K562 (cell line): ENCODE measurements around the gene HAPLN1. TPM values are rescaled to one million over a fixed set of nuclear protein-coding genes. Genes with fewer than 3 reads are reported as not detected.

Experiments
- ATAC-seq: fragments of 200-7000 bp; cut with Tn5 transposase; 3 replicates; pipeline ENCODE4 v1.9.1; 2020; ENCODE audit warnings: moderate library complexity
- BruUV-seq: library from RNA; stranded (reverse); fragments of 400-500 nt; replicated peaks from 2 replicates; lab custom pipeline; 2021; lab: Mats Ljungman, UMichigan
- CTCF ChIA-PET: fragments of 300-600 bp; formaldehyde crosslinking; extraction: SDS; loops from one replicate; lab custom pipeline; 2021; ENCODE audit warnings: low intra/inter-chr PET ratio; lab: Yijun Ruan, JAX
- POLR2A ChIA-PET: fragments of 300-600, 350-650 bp; sonication (Branson Sonifier 250); formaldehyde crosslinking; extraction: SDS; loops from one replicate; lab custom pipeline; 2021; ENCODE audit warnings: antibody characterized with exemption, inconsistent platforms; lab: Yijun Ruan, JAX
- DNase-seq, 4 experiments: peaks; one replicate each; pipeline versions ENCODE4 v3.0.0 to v3.0.0-alpha.2; 2011 to 2018; ENCODE audit warnings: low spot score in 3 of 4, mixed read lengths in 3 of 4; ENCODE audit errors: extremely low read depth in 1 of 4
- FAIRE-seq: peaks from 2 replicates; lab custom pipeline; 2011; peaks lifted over from hg19 to GRCh38; lab: Jason Lieb, UNC
- H2AFZ ChIP-seq: 2 replicates; pipeline ENCODE4 v1.6.0; 2011; ENCODE audit warnings: low read depth, low read length, control low read depth, inconsistent platforms
- H3K27ac ChIP-seq: fragments of 200-600 bp; 3 replicates; pipeline ENCODE4 v1.8.0; 2011; ENCODE audit warnings: low read depth, mild to moderate bottlenecking, control low read depth, inconsistent platforms, low read length, moderate library complexity, mixed read lengths; ENCODE audit errors: extremely low read depth
- H3K27me3 ChIP-seq, 2 experiments: fragments of 300-600 bp in 1 of 2; 2 replicates in 1 of 2; 3 replicates in 1 of 2; pipeline versions ENCODE4 v1.6.0 to v1.8.0; 2011; ENCODE audit warnings: inconsistent platforms in 2 of 2, low read length in 2 of 2, mild to moderate bottlenecking in 1 of 2, mixed read lengths in 1 of 2, moderate library complexity in 1 of 2; ENCODE audit not compliant: control insufficient read depth in 2 of 2, insufficient read depth in 2 of 2
- H3K36me3 ChIP-seq: fragments of 300-600 bp; 3 replicates; pipeline ENCODE4 v1.8.0; 2011; ENCODE audit warnings: mild to moderate bottlenecking, low read length, inconsistent platforms; ENCODE audit not compliant: control insufficient read depth, insufficient read depth
- H3K4me1 ChIP-seq, 2 experiments: fragments of 200-600 bp in 1 of 2; replicated peaks in 1 of 2; 2 replicates in 1 of 2; 3 replicates in 1 of 2; pipeline versions ENCODE4 v1.5.1 to v1.8.0; 2011; ENCODE audit warnings: inconsistent platforms in 2 of 2, low read length in 2 of 2, mild to moderate bottlenecking in 1 of 2, mixed read lengths in 1 of 2, moderate library complexity in 1 of 2; ENCODE audit not compliant: control insufficient read depth in 2 of 2, insufficient read depth in 2 of 2
- H3K4me2 ChIP-seq: 2 replicates; pipeline ENCODE4 v1.6.1; 2011; ENCODE audit warnings: low read length, control low read depth, inconsistent platforms, mixed read lengths; ENCODE audit not compliant: insufficient read depth
- H3K4me3 ChIP-seq: fragments of 200-600 bp; sonication (generic), shearing (Covaris generic); 2 replicates; pipeline ENCODE4 v1.5.1; 2016; ENCODE audit warnings: control low read depth, inconsistent platforms
- H3K79me2 ChIP-seq: fragments of 200-600 bp; 3 replicates; pipeline ENCODE4 v1.8.0; 2011; ENCODE audit warnings: low read length, inconsistent platforms; ENCODE audit not compliant: control insufficient read depth, insufficient read depth
- H3K9ac ChIP-seq, 2 experiments: 2 replicates each; pipeline versions ENCODE4 v1.6.0 to v1.6.1; 2011; ENCODE audit warnings: low read depth in 2 of 2, low read length in 2 of 2, control low read depth in 1 of 2, inconsistent platforms in 1 of 2, mild to moderate bottlenecking in 1 of 2, mixed read lengths in 1 of 2; ENCODE audit not compliant: insufficient read depth in 1 of 2
- H3K9me1 ChIP-seq: one replicate; pipeline ENCODE4 v1.6.0; 2011; ENCODE audit warnings: inconsistent platforms, mild to moderate bottlenecking, low read length, moderate library complexity; ENCODE audit not compliant: control insufficient read depth, insufficient read depth
- H3K9me3 ChIP-seq: replicated peaks from 2 replicates; pipeline ENCODE4 v1.5.1; 2011; ENCODE audit warnings: low read depth, low read length, inconsistent platforms; ENCODE audit not compliant: control insufficient read depth, insufficient read depth
- H4K20me1 ChIP-seq: replicated peaks from 2 replicates; pipeline ENCODE4 v1.6.1; 2011; ENCODE audit warnings: low read length, inconsistent platforms, mixed read lengths; ENCODE audit not compliant: control insufficient read depth, insufficient read depth
- BRD9 ChIP-seq: fragments of 450-650 bp; IDR thresholded peaks from 2 replicates; pipeline ENCODE4 v1.6.1; 2018; ENCODE audit warnings: low read depth; ENCODE audit not compliant: partially characterized antibody
- DLX4 ChIP-seq: fragments of 250-450 bp; sonication (Bioruptor Pico); IDR thresholded peaks from 2 replicates; pipeline ENCODE4 v1.6.1; 2021; ENCODE audit warnings: mild to moderate bottlenecking
- EGR1 ChIP-seq: fragments of 450-650 bp; conservative IDR thresholded peaks from 2 replicates; pipeline ENCODE4 v1.6.1; 2017; ENCODE audit warnings: mild to moderate bottlenecking
- EP400 ChIP-seq: fragments of 450-650 bp; IDR thresholded peaks from 2 replicates; pipeline ENCODE4 v1.6.1; 2017; ENCODE audit warnings: antibody characterized with exemption, mild to moderate bottlenecking, moderate library complexity
- FOXK1 ChIP-seq: sonication (generic); formaldehyde crosslinking; IDR thresholded peaks from 2 replicates; pipeline ENCODE4 v1.8.0; 2022; ENCODE audit warnings: missing genetic modification reagents, mild to moderate bottlenecking, borderline replicate concordance
- HDAC8 ChIP-seq: fragments of 450-650 bp; IDR thresholded peaks from 2 replicates; pipeline ENCODE4 v1.6.1; 2016; ENCODE audit warnings: mild to moderate bottlenecking, missing genetic modification characterization, moderate library complexity, missing compliant biosample characterization
- HDGF ChIP-seq: fragments of 450-650 bp; IDR thresholded peaks from 2 replicates; pipeline ENCODE4 v1.6.1; 2016
- POLR2H ChIP-seq: IDR thresholded peaks from 2 replicates; pipeline ENCODE4 v1.6.1; 2016; ENCODE audit warnings: missing genetic modification characterization, low read depth, mild to moderate bottlenecking, control low read depth, missing compliant biosample characterization, moderate library complexity
- USF2 ChIP-seq: sonication (generic); formaldehyde crosslinking; IDR thresholded peaks from 2 replicates; pipeline ENCODE4 v1.5.0; 2020; ENCODE audit warnings: missing genetic modification reagents
- WHSC1 ChIP-seq: IDR thresholded peaks from one replicate; pipeline ENCODE4 v1.6.1; 2012; ENCODE audit warnings: low read length, control low read depth, inconsistent platforms
- ZBED1 ChIP-seq: IDR thresholded peaks from 2 replicates; pipeline ENCODE4 v1.6.1; 2014
- ZBTB26 ChIP-seq: fragments of 450-650 bp; formaldehyde crosslinking; IDR thresholded peaks from 2 replicates; pipeline ENCODE4 v1.4.0; 2022; ENCODE audit warnings: missing genetic modification characterization
- ZBTB9 ChIP-seq: fragments of 450-650 bp; formaldehyde crosslinking; IDR thresholded peaks from 2 replicates; pipeline ENCODE4 v1.4.0; 2020; ENCODE audit warnings: mild to moderate bottlenecking, moderate library complexity
- ZNF12 ChIP-seq: sonication (generic); formaldehyde crosslinking; IDR thresholded peaks from 2 replicates; pipeline ENCODE4 v1.4.0; 2020; ENCODE audit warnings: mild to moderate bottlenecking, missing genetic modification reagents
- ZNF274 ChIP-seq: IDR thresholded peaks from 2 replicates; pipeline ENCODE4 v1.6.1; 2011; ENCODE audit warnings: low read depth, mild to moderate bottlenecking, low read length, moderate library complexity, borderline replicate concordance
- WGBS: fragments of 100-300 bp; shearing (Covaris generic); methylation state at CpG from one replicate; pipeline ENCODE4 v1.1.6; 2016; ENCODE audit warnings: low coverage, mixed read lengths; ENCODE audit not compliant: insufficient coverage; ENCODE audit errors: missing lambda C conversion rate; 5-methylcytosine and 5-hydroxymethylcytosine counted together
- in situ Hi-C: fragments of 300-500 bp; cut with MboI; formaldehyde crosslinking; loops from 4 replicates; pipeline ENCODE4 v1.15.0; 2018; ENCODE audit warnings: inconsistent platforms, mixed read lengths
- intact Hi-C: fragments of 100-400 bp; cut with micrococcal nuclease; formaldehyde crosslinking; loops from 2 replicates; pipeline ENCODE4 v1.14.2; 2022
- polyA plus RNA-seq, 8 experiments: library from polyadenylated mRNA; depleted of rRNA in 4 of 8; stranded (reverse) in 5 of 8; unstranded in 3 of 8; fragments of >200 nt; fragmentation: Nextera tagmentation in 2 of 8; fragmentation: Illumina TruSeq in 1 of 8; extraction: Ambion mirVana in 2 of 8; extraction: Trizol in 1 of 8; gene quantifications; 2 replicates each; pipeline versions ENCODE4 v1.2.1 to v1.2.3, GENCODE V29; 2011 to 2014; ENCODE audit warnings: inconsistent platforms in 1 of 8, missing spikeins in 1 of 8
- total RNA-seq, 7 experiments: library from RNA; depleted of rRNA in 6 of 7; stranded (reverse); fragments of >200 nt in 6 of 7; fragmentation: Illumina TruSeq in 2 of 7; extraction: Trizol in 2 of 7; gene quantifications; 2 replicates each; pipeline versions ENCODE4 v1.2.1 to v1.2.3, GENCODE V29; 2011 to 2021; ENCODE audit warnings: low replicate concordance in 1 of 7

Gene HAPLN1
- total and polyA plus RNA-seq, 9 of the 15 experiments (the other 6 are each of a cell fraction or from before 2014, with no cell fraction given), result not detected

GRCh38 chr5:83628360-83628759 is 92.3 kb downstream of the HAPLN1 start:
- no peak for DNase-seq
- WGBS, result 0% methylated on average over 2 of the region's 2 CpGs
- H3K9me1 ChIP-seq, result no peaks in the 10 kb centered on the region
- no peak for TF ChIP-seq ZBTB26 (CRISPR knock-in tag)
- TF ChIP-seq ZBTB9 (CRISPR knock-in tag), result no peak
- no peak for TF ChIP-seq ZNF274
- TF ChIP-seq FOXK1 (CRISPR knock-in tag), result no peak
- TF ChIP-seq DLX4 (CRISPR knock-in tag), result no peak
- no peak for TF ChIP-seq USF2 (CRISPR knock-in tag)
- no peak for TF ChIP-seq EGR1
- TF ChIP-seq HDGF, result no peak
- TF ChIP-seq ZBED1, result no peak
- no peak for TF ChIP-seq BRD9
- no peak for TF ChIP-seq HDAC8 (tag)
- TF ChIP-seq ZNF12 (CRISPR knock-in tag), result no peak
- no peak for TF ChIP-seq WHSC1
- TF ChIP-seq POLR2H (tag), result no peak
- TF ChIP-seq EP400, result no peak
- no peak for ATAC-seq
- no peak overlapping the region for H3K27ac ChIP-seq
- no TSS peak for BruUV-seq
- H4K20me1 ChIP-seq, result no peaks in the 10 kb centered on the region
- H3K9ac ChIP-seq, result no peak overlapping the region
- ChIA-PET POLR2A (no interaction called here), CTCF (no interaction called here)
- intact Hi-C loops (no loop called here), in situ Hi-C loops (no loop called here)
- no peaks in the 10 kb centered on the region for H3K36me3 ChIP-seq
- no peak overlapping the region for H3K4me2 ChIP-seq
- H3K9me3 ChIP-seq, result no peaks in the 10 kb centered on the region
- no peaks in the 10 kb centered on the region; a peak in 1 of 5 replicates for H3K27me3 ChIP-seq
- H3K4me3 ChIP-seq, result no peak overlapping the region
- no peak overlapping the region for H2AFZ ChIP-seq
- no peak for FAIRE-seq
- H3K4me1 ChIP-seq, result no peaks in the 10 kb centered on the region
- no peaks in the 10 kb centered on the region for H3K79me2 ChIP-seq
